ENCODE measurements around the gene LASP1NB.

DNA sequence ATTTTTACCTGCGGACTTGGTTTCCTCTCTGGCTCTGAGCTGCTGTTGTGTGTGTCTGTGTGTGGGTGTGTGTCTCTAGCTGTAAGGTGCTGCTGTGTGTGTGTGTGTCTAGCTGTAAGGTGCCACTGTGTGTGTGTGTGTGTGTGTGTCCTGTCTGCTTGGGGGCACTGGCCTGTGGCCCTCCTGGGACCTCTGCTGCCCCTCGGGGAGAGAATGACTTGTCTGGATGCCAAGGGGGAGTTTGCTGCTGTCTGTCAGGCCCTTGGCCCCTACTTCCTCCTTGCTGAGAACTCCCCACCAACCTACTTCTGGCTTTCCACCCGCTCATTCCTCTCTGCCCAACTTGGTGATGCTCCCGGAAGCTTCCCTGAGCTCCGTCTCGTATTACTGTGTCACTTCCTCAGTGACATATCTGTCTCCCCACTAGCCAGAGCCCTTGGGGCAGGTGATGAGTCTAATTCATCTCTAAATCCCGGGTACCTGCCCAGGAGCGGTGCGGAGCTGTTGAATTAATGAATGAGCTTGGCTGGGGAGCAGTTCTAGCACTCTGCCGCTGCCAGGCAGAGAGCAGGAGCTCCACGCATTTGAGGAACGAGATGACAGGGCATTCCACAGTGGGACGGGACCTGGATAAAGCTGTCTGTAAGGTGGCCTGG, 3.5 kb upstream of the LASP1NB start:
- TF ChIP-seq CTCF (IDR thresholded peaks at IDR 0.05; ENCODE audit: insufficient read depth, low read length) (no peak), GABPA (IDR thresholded peaks at IDR 0.05; ENCODE audit: low read depth) (no peak), POLR2AphosphoS5 (IDR thresholded peaks at IDR 0.05; ENCODE audit: low read depth) (no peak)

Measured in HL-60 (cell line).